B cell (primary cell): ENCODE measurements around the gene FYN. TPM values are rescaled to one million over a fixed set of nuclear protein-coding genes. Genes with fewer than 3 reads are reported as not detected.

Source experiments
- ATAC-seq: fragments of 200-7000 bp; cut with Tn5 transposase; one replicate; pipeline ENCODE4 v1.10.0; 2021; ENCODE audit warnings: low read depth, mild to moderate bottlenecking, moderate number of reproducible peaks, moderate library complexity
- CTCF ChIA-PET: fragments of 350-600 bp; sonication (Branson Sonifier 250); formaldehyde crosslinking; loops from one replicate; lab custom pipeline; 2021; ENCODE audit warnings: antibody characterized with exemption, inconsistent platforms; lab: Charles Lee
- POLR2A ChIA-PET: fragments of 350-600 bp; sonication (Branson Sonifier 250); formaldehyde crosslinking; loops from one replicate; lab custom pipeline; 2021; ENCODE audit warnings: antibody characterized with exemption; lab: Charles Lee
- DNase-seq: peaks from one replicate; pipeline ENCODE4 v3.0.0; 2013
- H2AFZ ChIP-seq: 2 replicates; pipeline ENCODE4 v1.6.1; 2012; ENCODE audit warnings: mild to moderate bottlenecking, low read depth, low read length; ENCODE audit not compliant: insufficient read depth, poor library complexity, severe bottlenecking
- H3K27ac ChIP-seq, 2 donors: 1 replicate in 1 of 2; 2 replicates in 1 of 2; pipeline ENCODE4 v1.5.1; 2012 to 2013; ENCODE audit warnings: low read length in 2 of 2, mild to moderate bottlenecking in 2 of 2, moderate library complexity in 1 of 2
- H3K27me3 ChIP-seq, 4 experiments: fragments of 200-600 bp in 1 of 4; sonication (generic) in 1 of 4; replicated peaks in 1 of 4; 1 replicate in 2 of 4; 2 replicates in 2 of 4; pipeline versions ENCODE4 v1.6.1 to v1.7.0; 2013 to 2016; ENCODE audit warnings: low read length in 3 of 4, mild to moderate bottlenecking in 2 of 4, mixed read lengths in 1 of 4, moderate library complexity in 1 of 4; ENCODE audit not compliant: insufficient read depth in 4 of 4, control insufficient read depth in 3 of 4; ENCODE audit errors: control extremely low read depth in 1 of 4
- H3K36me3 ChIP-seq, 2 experiments: replicated peaks in 1 of 2; 1 replicate in 1 of 2; 2 replicates in 1 of 2; pipeline versions ENCODE4 v1.6.1 to v1.7.1; 2013; ENCODE audit warnings: low read length in 1 of 2; ENCODE audit not compliant: insufficient read depth in 2 of 2, control insufficient read depth in 1 of 2; ENCODE audit errors: control extremely low read depth in 1 of 2, extremely low read depth in 1 of 2
- H3K4me1 ChIP-seq, 2 donors: fragments of 200-600 bp in 1 of 2; sonication (generic) in 1 of 2; 1 replicate in 1 of 2; 2 replicates in 1 of 2; pipeline versions ENCODE4 v1.5.1 to v1.6.1; 2013 to 2017; ENCODE audit warnings: low read length in 2 of 2; ENCODE audit not compliant: control insufficient read depth in 2 of 2, insufficient read depth in 2 of 2
- H3K4me2 ChIP-seq: replicated peaks from 2 replicates; pipeline ENCODE3; 2012; ENCODE audit warnings: mild to moderate bottlenecking, low read depth, low read length; ENCODE audit not compliant: poor library complexity, severe bottlenecking
- H3K4me3 ChIP-seq, 5 experiments: fragments of 200-600 bp in 1 of 5; sonication (generic) in 1 of 5; 1 replicate in 3 of 5; 2 replicates in 2 of 5; pipeline versions ENCODE4 v1.5.1 to v1.7.0; 2011 to 2016; ENCODE audit warnings: low read length in 4 of 5, mild to moderate bottlenecking in 4 of 5, low read depth in 2 of 5, control low read depth in 1 of 5, moderate library complexity in 1 of 5; ENCODE audit not compliant: insufficient read depth in 1 of 5; ENCODE audit errors: control extremely low read depth in 1 of 5, extremely low read depth in 1 of 5
- H3K79me2 ChIP-seq: fragments of 200-600 bp; sonication (generic); one replicate; pipeline ENCODE4 v1.6.0; 2016; ENCODE audit warnings: low read length; ENCODE audit not compliant: control insufficient read depth, insufficient read depth
- H3K9ac ChIP-seq: fragments of 200-600 bp; sonication (generic); 2 replicates; pipeline ENCODE4 v1.6.1; 2017; ENCODE audit warnings: mild to moderate bottlenecking, low read length, moderate library complexity
- H3K9me3 ChIP-seq, 3 donors: one replicate each; pipeline versions ENCODE4 v1.6.1 to v1.7.1; 2013; ENCODE audit warnings: low read length in 2 of 3; ENCODE audit not compliant: control insufficient read depth in 2 of 3, insufficient read depth in 1 of 3; ENCODE audit errors: control extremely low read depth in 1 of 3
- H4K20me1 ChIP-seq: 2 replicates; pipeline ENCODE4 v1.6.0; 2012; ENCODE audit warnings: mild to moderate bottlenecking, low read length; ENCODE audit not compliant: insufficient read depth, control insufficient read depth, poor library complexity, severe bottlenecking
- H3K27ac Mint-ChIP-seq: one replicate; pipeline ENCODE4 v1.8.0; 2021; ENCODE audit warnings: mixed read lengths
- H3K27me3 Mint-ChIP-seq: one replicate; pipeline ENCODE4 v1.8.0; 2021; ENCODE audit warnings: mixed read lengths
- H3K4me1 Mint-ChIP-seq: one replicate; pipeline ENCODE4 v1.8.0; 2021; ENCODE audit warnings: mixed read lengths
- H3K4me3 Mint-ChIP-seq: one replicate; pipeline ENCODE4 v1.8.0; 2021; ENCODE audit warnings: mixed read lengths
- H3K9me3 Mint-ChIP-seq: one replicate; pipeline ENCODE4 v1.8.0; 2022; ENCODE audit warnings: mixed read lengths; ENCODE audit not compliant: insufficient read depth
- CTCF ChIP-seq: fragments of 200-600 bp; IDR thresholded peaks from one replicate; pipeline ENCODE4 v1.8.0; 2022; ENCODE audit warnings: antibody characterized with exemption, mild to moderate bottlenecking
- EZH2 ChIP-seq: IDR thresholded peaks from 2 replicates; pipeline ENCODE4 v1.6.1; 2012; ENCODE audit warnings: borderline replicate concordance, low read depth, mild to moderate bottlenecking, moderate library complexity, low read length; ENCODE audit not compliant: insufficient read depth, poor library complexity, severe bottlenecking
- WGBS: methylation state at CpG from one replicate; pipeline ENCODE4 v1.1.5; 2013; ENCODE audit warnings: missing lambda C conversion rate; ENCODE audit not compliant: insufficient coverage; 5-methylcytosine and 5-hydroxymethylcytosine counted together
- intact Hi-C: fragments of 100-400 bp; cut with micrococcal nuclease; formaldehyde crosslinking; loops from one replicate; pipeline ENCODE4 v1.10.0; 2022
- polyA plus RNA-seq: library from polyadenylated mRNA; depleted of rRNA; stranded (reverse); fragments of >200 nt; gene quantifications from 2 replicates; pipeline ENCODE4 v1.2.3, GENCODE V29; 2012
- total RNA-seq, 2 donors: library from RNA; stranded (reverse); fragments of 120-200 nt in 1 of 2; gene quantifications; 1 replicate in 1 of 2; 2 replicates in 1 of 2; pipeline versions ENCODE4 v1.2.3 to v1.2.4, GENCODE V29; 2013 to 2022

The FYN gene
- total and polyA plus RNA-seq, 2 donors (not counting 1 experiment from before 2014, with no cell fraction given): 54.1 to 94.0 TPM

- POLR2A ChIA-PET: no interaction called here
- H3K4me1 ChIP-seq: no peaks in the 10 kb centered on the region
- peaks cover 0 to 62% of the 10 kb centered on the region in 2 experiments for H3K36me3 ChIP-seq
- Mint-ChIP-seq H3K4me1 (no peaks in the 10 kb centered on the region), H3K27ac (no peak overlapping the region), H3K9me3 (peaks cover 4% of the 10 kb centered on the region), H3K27me3 (no peaks in the 10 kb centered on the region), H3K4me3 (no peak overlapping the region)
- CTCF ChIA-PET: interaction anchor here (0.5 to 0.8 kb wide), 2 partner anchors 18 to 49 kb away, joined by 3 read pairs; no protein-coding TSS in a partner anchor
- no peaks in the 10 kb centered on the region for H3K79me2 ChIP-seq
- no peak overlapping the region for H3K9ac ChIP-seq
- TF ChIP-seq EZH2 (no peak), CTCF (no peak)
- H4K20me1 ChIP-seq: no peaks in the 10 kb centered on the region
- no peak overlapping the region for H3K4me3 ChIP-seq
- no peaks in the 10 kb centered on the region for H3K9me3 ChIP-seq
- ATAC-seq (no peak), DNase-seq (no peak)
- H3K27me3 ChIP-seq: no peaks in the 10 kb centered on the region
- intact Hi-C loops: no loop called here
- no peak overlapping the region for H2AFZ ChIP-seq
- WGBS: 98% methylated on average over 4 of the region's 7 CpGs
- no peak overlapping the region for H3K4me2 ChIP-seq
- no peak overlapping the region for H3K27ac ChIP-seq
Observed at GRCh38 chr6:111691345-111692225, 181.7 kb downstream of the FYN start.

GRCh38 chr6:111689946-111690345, 183.3 kb downstream of the FYN start:
- Mint-ChIP-seq H3K27me3 (no peaks in the 10 kb centered on the region), H3K27ac (no peak overlapping the region), H3K9me3 (peaks cover 4% of the 10 kb centered on the region), H3K4me1 (no peaks in the 10 kb centered on the region), H3K4me3 (no peak overlapping the region)
- H4K20me1 ChIP-seq: no peaks in the 10 kb centered on the region
- CTCF ChIA-PET: no interaction called here
- H3K4me2 ChIP-seq: no peak overlapping the region
- ATAC-seq (no peak), DNase-seq (no peak)
- no peaks in the 10 kb centered on the region for H3K27me3 ChIP-seq
- intact Hi-C loops: no loop called here
- no peaks in the 10 kb centered on the region for H3K9me3 ChIP-seq
- H3K27ac ChIP-seq: no peak overlapping the region
- no peak overlapping the region for H2AFZ ChIP-seq
- no peak overlapping the region for H3K4me3 ChIP-seq
- no peaks in the 10 kb centered on the region for H3K4me1 ChIP-seq
- TF ChIP-seq CTCF: no peak
- no peak for TF ChIP-seq EZH2
- 100% methylated on average over 2 of the region's 2 CpGs for WGBS
- no peaks in the 10 kb centered on the region for H3K79me2 ChIP-seq
- peaks cover 0 to 64% of the 10 kb centered on the region in 2 experiments for H3K36me3 ChIP-seq
- no peak overlapping the region for H3K9ac ChIP-seq
- POLR2A ChIA-PET: no interaction called here
